ENCODE measurements around the gene EEIG2.

DNA sequence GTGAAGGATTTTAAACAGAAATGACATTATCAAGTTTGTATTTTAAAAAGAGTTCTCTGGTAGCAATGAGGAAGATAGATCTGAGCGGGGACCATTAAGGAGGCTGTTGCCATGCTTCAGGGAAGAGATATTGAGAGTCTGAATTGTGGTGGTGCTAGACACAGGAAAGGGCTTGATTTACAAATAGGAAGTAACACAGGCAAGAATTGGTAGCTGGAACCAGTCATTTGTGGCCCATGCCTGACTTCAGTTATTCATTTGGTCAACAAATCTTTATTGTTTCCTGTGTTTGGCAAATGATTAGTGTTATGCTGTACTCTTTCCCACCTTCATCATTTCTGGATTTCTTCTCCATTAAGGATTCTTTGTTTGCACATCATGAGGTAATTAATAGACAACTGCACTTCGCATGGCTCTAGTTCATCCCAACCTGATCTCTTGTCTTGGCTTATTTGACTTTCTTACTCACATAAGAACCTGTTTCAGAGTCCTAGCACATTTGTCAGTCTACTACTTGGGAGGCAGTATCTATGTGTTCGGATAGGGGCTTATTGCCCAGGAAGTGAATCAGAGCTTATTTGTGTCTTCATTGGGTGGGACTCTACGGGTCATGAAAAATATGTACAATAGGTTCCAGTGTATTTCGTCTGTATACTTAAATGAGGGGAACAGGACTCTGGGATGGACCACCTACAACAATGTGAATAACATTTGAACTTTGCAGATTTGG lies 32.3 kb downstream of the EEIG2 start:
- TF ChIP-seq ZNF282 (IDR thresholded peaks at IDR 0.05; ENCODE audit: partially characterized antibody): no peak
- TF ChIP-seq, protein P1, sequence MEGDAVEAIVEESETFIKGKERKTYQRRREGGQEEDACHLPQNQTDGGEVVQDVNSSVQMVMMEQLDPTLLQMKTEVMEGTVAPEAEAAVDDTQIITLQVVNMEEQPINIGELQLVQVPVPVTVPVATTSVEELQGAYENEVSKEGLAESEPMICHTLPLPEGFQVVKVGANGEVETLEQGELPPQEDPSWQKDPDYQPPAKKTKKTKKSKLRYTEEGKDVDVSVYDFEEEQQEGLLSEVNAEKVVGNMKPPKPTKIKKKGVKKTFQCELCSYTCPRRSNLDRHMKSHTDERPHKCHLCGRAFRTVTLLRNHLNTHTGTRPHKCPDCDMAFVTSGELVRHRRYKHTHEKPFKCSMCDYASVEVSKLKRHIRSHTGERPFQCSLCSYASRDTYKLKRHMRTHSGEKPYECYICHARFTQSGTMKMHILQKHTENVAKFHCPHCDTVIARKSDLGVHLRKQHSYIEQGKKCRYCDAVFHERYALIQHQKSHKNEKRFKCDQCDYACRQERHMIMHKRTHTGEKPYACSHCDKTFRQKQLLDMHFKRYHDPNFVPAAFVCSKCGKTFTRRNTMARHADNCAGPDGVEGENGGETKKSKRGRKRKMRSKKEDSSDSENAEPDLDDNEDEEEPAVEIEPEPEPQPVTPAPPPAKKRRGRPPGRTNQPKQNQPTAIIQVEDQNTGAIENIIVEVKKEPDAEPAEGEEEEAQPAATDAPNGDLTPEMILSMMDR (CRISPR knock-in tag; IDR thresholded peaks at IDR 0.05): no peak
